Neural crest cell (in vitro differentiated cells): ENCODE measurements around the gene NOL4L. TPM values are rescaled to one million over a fixed set of nuclear protein-coding genes. Genes with fewer than 3 reads are reported as not detected.

Source experiments
- DNase-seq: peaks from one replicate; pipeline ENCODE4 v3.0.0; 2021; ENCODE audit warnings: low read depth, mixed read lengths, low spot score
- H3K27ac Mint-ChIP-seq: one replicate; pipeline ENCODE4 v1.8.0; 2021; ENCODE audit warnings: mild to moderate bottlenecking, mixed read lengths; ENCODE audit not compliant: unreplicated experiment
- H3K27me3 Mint-ChIP-seq: 2 replicates; pipeline ENCODE4 v1.8.0; 2021; ENCODE audit warnings: low read depth, mild to moderate bottlenecking, mixed read lengths
- H3K36me3 Mint-ChIP-seq: 2 replicates; pipeline ENCODE4 v1.8.0; 2021; ENCODE audit warnings: low read depth, mild to moderate bottlenecking, mixed read lengths
- H3K4me1 Mint-ChIP-seq: 2 replicates; pipeline ENCODE4 v1.8.0; 2021; ENCODE audit warnings: mixed read lengths
- H3K4me3 Mint-ChIP-seq: one replicate; pipeline ENCODE4 v1.8.0; 2021; ENCODE audit warnings: mild to moderate bottlenecking, mixed read lengths
- H3K9me3 Mint-ChIP-seq: 2 replicates; pipeline ENCODE4 v1.8.0; 2021; ENCODE audit warnings: mixed read lengths
- total RNA-seq: library from RNA; stranded (reverse); gene quantifications from 2 replicates; pipeline ENCODE4 v1.2.1, GENCODE V29; 2021
- TF ChIP-seq, protein P1 (sequence below): fragments of 200-600 bp; sonication (generic); conservative IDR thresholded peaks from 2 replicates; pipeline ENCODE4 v1.5.0; 2021; ENCODE audit warnings: antibody characterized with exemption, mild to moderate bottlenecking

NOL4L gene
- total RNA-seq, 1 donor from 2014 or later: 52.3 TPM

DNA sequence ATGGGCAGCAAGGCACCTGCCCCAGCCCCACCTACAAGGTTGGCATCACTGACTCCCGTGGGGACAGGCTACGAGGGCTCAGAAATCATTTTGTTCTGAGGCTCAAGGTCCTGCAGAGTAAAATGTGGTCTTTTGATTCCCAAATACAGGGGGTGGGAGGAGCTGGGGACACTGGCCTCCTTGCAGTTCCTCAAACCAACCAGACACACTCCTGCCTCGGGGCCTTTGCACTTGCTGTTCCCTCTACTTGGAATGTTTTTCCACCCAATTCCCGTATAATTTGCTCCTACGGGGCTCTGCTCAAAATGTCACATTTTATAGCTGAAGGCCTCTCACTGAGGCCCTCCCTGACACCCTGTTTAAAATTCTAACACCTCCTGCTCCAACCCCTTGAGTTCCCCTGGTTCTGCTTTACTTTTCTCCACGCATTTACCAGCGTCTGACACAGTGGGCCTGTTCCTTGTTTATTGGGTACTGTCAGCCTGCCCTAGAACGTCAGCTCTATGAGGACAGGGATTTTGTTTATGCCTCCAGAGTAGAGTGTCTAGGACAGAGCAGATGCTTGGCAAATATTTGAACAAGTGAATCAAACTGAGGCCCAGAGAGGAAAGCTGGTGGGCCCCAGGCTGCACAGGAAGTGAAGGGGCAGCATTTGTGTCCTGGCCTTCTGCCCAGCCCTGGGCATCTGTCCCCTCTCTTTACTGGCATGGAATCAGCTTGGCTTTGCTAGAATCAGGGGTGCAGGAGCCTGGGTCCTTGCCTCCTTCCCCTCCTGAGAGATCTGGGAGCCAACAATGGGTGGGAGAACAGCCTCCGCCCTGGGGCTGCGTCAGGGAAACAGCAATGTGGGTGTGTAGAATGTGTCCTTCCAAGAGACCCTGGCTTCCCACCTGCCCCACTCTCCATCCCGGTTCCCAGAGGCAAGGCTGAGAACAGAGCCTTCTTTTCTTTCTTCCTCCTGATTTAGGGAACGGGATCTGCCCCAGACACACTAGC lies 18.5 kb downstream of the NOL4L start:
- Mint-ChIP-seq H3K4me1 (peaks cover 45% of the 10 kb centered on the region), H3K9me3 (no peaks in the 10 kb centered on the region), H3K36me3 (no peaks in the 10 kb centered on the region), H3K4me3 (no peak overlapping the region), H3K27me3 (no peaks in the 10 kb centered on the region), H3K27ac (no peak overlapping the region)
- no peak for DNase-seq
- TF ChIP-seq, protein P1, sequence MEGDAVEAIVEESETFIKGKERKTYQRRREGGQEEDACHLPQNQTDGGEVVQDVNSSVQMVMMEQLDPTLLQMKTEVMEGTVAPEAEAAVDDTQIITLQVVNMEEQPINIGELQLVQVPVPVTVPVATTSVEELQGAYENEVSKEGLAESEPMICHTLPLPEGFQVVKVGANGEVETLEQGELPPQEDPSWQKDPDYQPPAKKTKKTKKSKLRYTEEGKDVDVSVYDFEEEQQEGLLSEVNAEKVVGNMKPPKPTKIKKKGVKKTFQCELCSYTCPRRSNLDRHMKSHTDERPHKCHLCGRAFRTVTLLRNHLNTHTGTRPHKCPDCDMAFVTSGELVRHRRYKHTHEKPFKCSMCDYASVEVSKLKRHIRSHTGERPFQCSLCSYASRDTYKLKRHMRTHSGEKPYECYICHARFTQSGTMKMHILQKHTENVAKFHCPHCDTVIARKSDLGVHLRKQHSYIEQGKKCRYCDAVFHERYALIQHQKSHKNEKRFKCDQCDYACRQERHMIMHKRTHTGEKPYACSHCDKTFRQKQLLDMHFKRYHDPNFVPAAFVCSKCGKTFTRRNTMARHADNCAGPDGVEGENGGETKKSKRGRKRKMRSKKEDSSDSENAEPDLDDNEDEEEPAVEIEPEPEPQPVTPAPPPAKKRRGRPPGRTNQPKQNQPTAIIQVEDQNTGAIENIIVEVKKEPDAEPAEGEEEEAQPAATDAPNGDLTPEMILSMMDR: no peak

DNA sequence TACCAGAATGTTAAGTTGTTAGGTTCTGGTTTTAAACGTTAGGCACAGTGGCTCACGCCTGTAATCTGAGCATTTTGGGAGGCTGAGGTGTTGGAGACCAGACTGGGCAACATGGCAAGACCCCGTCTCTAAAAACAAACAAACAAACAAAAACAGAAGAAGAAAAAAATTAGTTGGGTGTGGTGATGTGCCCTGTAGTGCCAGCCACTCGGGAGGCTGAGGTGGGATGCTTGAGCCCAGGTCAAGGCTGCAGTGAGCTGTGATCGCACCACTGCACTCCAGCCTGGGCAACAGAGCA lies 19.4 kb downstream of the NOL4L start:
- TF ChIP-seq, protein P1: no peak
- no peaks in the 10 kb centered on the region for H3K9me3 Mint-ChIP-seq
- no peak overlapping the region for H3K27ac Mint-ChIP-seq
- no peak for DNase-seq
- H3K36me3 Mint-ChIP-seq: no peaks in the 10 kb centered on the region
- no peaks in the 10 kb centered on the region for H3K27me3 Mint-ChIP-seq
- peaks cover 48% of the 10 kb centered on the region for H3K4me1 Mint-ChIP-seq
- no peak overlapping the region for H3K4me3 Mint-ChIP-seq

DNA sequence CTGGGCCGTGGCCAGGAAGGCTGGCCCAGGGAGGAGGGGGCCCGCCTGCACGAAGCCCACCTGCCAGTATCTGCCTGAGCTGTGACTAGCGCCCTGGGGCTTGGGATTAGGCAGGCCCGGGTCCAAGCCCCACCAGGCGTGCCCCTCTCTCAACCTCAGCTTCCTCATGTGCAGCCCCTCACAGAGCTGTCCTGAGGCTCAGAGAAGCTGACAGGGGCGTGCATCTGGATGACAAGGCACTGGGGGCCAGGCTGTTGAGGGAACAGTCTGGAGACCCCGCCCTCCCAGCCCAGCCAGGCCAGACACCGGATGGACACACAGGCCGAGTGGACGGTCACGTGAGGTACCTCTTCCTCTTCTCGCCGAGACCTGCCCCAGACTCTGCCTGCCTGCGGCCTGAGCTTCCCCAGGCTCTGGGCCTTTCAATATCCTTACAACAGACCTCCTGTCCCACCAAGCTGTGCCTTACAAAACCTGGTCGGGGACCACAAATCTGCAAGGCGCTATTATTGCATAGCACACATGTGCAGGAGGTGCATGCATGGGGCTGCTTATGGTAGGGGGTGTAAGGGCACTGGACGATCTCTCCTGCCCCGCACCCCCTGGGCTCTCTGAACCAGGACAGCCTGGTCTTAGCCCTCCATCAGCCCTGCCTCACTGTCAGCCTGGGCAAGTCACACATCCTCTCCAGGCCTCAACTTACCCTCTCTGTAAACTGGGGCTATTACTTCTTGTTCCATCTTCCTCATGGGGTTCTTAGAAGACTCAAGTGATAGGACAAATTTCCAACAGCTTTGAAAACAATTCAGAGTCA lies 20.0 kb downstream of the NOL4L start:
- no peak for DNase-seq
- Mint-ChIP-seq H3K4me3 (no peak overlapping the region), H3K36me3 (no peaks in the 10 kb centered on the region), H3K27ac (no peak overlapping the region), H3K27me3 (no peaks in the 10 kb centered on the region), H3K4me1 (peaks cover 48% of the 10 kb centered on the region), H3K9me3 (no peaks in the 10 kb centered on the region)
- TF ChIP-seq, protein P1: no peak

DNA sequence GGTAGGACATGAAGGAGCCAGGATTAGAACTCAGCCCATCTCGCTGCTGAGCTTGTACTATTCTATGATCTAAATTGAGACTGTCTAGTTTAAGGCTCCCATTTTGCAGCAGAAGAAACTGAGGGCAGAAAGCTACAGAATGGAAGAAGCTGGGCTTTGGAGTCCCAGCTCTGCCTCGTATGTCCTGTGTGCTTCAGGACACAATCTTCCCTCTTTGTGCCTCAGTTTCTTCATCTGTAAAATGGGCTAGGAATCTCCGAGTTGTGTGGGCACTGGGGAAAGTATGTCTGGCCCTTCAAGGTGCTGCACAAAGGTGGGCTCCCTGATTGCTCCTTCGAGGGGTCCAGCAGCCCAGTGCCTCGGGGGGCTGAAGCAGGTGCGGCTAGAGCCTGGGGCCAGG lies 20.7 kb downstream of the NOL4L start:
- peaks cover 44% of the 10 kb centered on the region for H3K4me1 Mint-ChIP-seq

More for the DNA sequence above, 20.7 kb downstream of the NOL4L start:
- H3K27ac Mint-ChIP-seq: peak overlapping the region; percentile 61
- H3K27me3 Mint-ChIP-seq: no peaks in the 10 kb centered on the region
- no peak for DNase-seq
- no peaks in the 10 kb centered on the region for H3K9me3 Mint-ChIP-seq
- TF ChIP-seq, protein P1: no peak
- H3K36me3 Mint-ChIP-seq: no peaks in the 10 kb centered on the region
- H3K4me3 Mint-ChIP-seq: no peak overlapping the region
